Omental fat pad (tissue), 4 donors: ENCODE data around the gene RNU6-9. TPM values are rescaled to one million over a fixed set of nuclear protein-coding genes. Genes with fewer than 3 reads are reported as not detected.

Experiments used
- ATAC-seq: fragments of 150-250 bp; one replicate; pipeline ENCODE4 v1.9.1; 2016; ENCODE audit warnings: mild to moderate bottlenecking, moderate library complexity; ENCODE audit not compliant: low FRiP score
- DNase-seq: peaks from one replicate; pipeline ENCODE4 v3.0.0-alpha.2; 2019; ENCODE audit warnings: low spot score
- CTCF ChIP-seq, 3 donors: fragments of 450-650 bp; IDR thresholded peaks; one replicate each; pipeline ENCODE4 v1.5.1; 2016 to 2017; ENCODE audit warnings: antibody characterized with exemption in 3 of 3, mild to moderate bottlenecking in 3 of 3, moderate library complexity in 2 of 3
- total RNA-seq, 4 donors: library from RNA; depleted of rRNA; stranded (reverse); fragments of >200 nt; gene quantifications; one replicate each; pipeline ENCODE4 v1.1.0, GENCODE V29; 2016

RNU6-9 gene
- total RNA-seq, 4 donors from 2014 or later, result not detected

- DNase-seq (no peak), ATAC-seq (no peak)
- no peak for TF ChIP-seq CTCF (IDR thresholded peaks at IDR 0.05)
Observed at GRCh38 chr19:855566-856120, 37.6 kb upstream of the RNU6-9 start.

- no peak for ATAC-seq
Observed at GRCh38 chr19:858284-858683, 35.0 kb upstream of the RNU6-9 start.

GRCh38 chr19:858868-859843 is 34.1 kb upstream of the RNU6-9 start, which contains the start of gene CFD:
Gene CFD, plus strand, starts transcription at chr19:859664. Its CDS starts 26 bp downstream, at chr19:859690.
- TF ChIP-seq CTCF (IDR thresholded peaks at IDR 0.05), result no peak
- DNase-seq, result no peak
- no peak for ATAC-seq

More at GRCh38 chr19:858284-858683, 35.0 kb upstream of the RNU6-9 start:
- no peak for DNase-seq
- TF ChIP-seq CTCF (IDR thresholded peaks at IDR 0.05), result no peak

GRCh38 chr19:861141-861755 is 32.0 kb upstream of the RNU6-9 start:
- DNase-seq (no peak), ATAC-seq (no peak)

GRCh38 chr19:861756-862580 is 31.3 kb upstream of the RNU6-9 start:
- no peak for TF ChIP-seq CTCF (IDR thresholded peaks at IDR 0.05)
- ATAC-seq (no peak), DNase-seq (no peak)

More at GRCh38 chr19:861141-861755, 32.0 kb upstream of the RNU6-9 start:
- TF ChIP-seq CTCF (IDR thresholded peaks at IDR 0.05), result no peak

GRCh38 chr19:862581-863314 is 30.5 kb upstream of the RNU6-9 start:
- no peak for ATAC-seq
- TF ChIP-seq CTCF (IDR thresholded peaks at IDR 0.05), result no peak
- no peak for DNase-seq
